GM12878 (cell line): ENCODE data around the gene EZH2. TPM values are rescaled to one million over a fixed set of nuclear protein-coding genes. Genes with fewer than 3 reads are reported as not detected.

Experiments
- ATAC-seq: fragments of 200-7000 bp; cut with Tn5 transposase; 3 replicates; pipeline ENCODE4 v1.9.1; 2020; ENCODE audit warnings: mild to moderate bottlenecking, moderate library complexity
- BruUV-seq: library from RNA; stranded (reverse); fragments of 400-500 nt; replicated peaks from 2 replicates; lab custom pipeline; 2021; lab: Mats Ljungman, UMichigan
- CTCF ChIA-PET: fragments of 300-600 bp; sonication (Branson Sonifier 250); formaldehyde crosslinking; extraction: SDS; loops from one replicate; lab custom pipeline; 2021; ENCODE audit warnings: inconsistent platforms; lab: Yijun Ruan, JAX
- POLR2A ChIA-PET: fragments of 350-600 bp; formaldehyde crosslinking; extraction: SDS; loops from one replicate; lab custom pipeline; 2021; ENCODE audit warnings: inconsistent platforms; lab: Charles Lee
- RAD21 ChIA-PET: fragments of 300-600 bp; sonication (Branson Sonifier 250); formaldehyde crosslinking; loops from one replicate; lab custom pipeline; 2023; ENCODE audit warnings: antibody characterized with exemption; ENCODE audit not compliant: unreplicated experiment; lab: Charles Lee
- SMC1A ChIA-PET: fragments of 300-600 bp; sonication (Branson Sonifier 250); formaldehyde crosslinking; loops from one replicate; lab custom pipeline; 2023; ENCODE audit not compliant: unreplicated experiment, uncharacterized antibody; lab: Charles Lee
- DNase-seq: peaks from one replicate; pipeline ENCODE4 v3.0.0-alpha.2; 2011; ENCODE audit warnings: low read depth, low spot score
- FAIRE-seq: peaks from 3 replicates; lab custom pipeline; 2011; peaks lifted over from hg19 to GRCh38; lab: Jason Lieb, UNC
- H2AFZ ChIP-seq: 2 replicates; pipeline ENCODE4 v1.6.0; 2011; ENCODE audit warnings: low read depth, low read length, control low read depth; ENCODE audit not compliant: control insufficient read depth
- H3K27ac ChIP-seq: 2 replicates; pipeline ENCODE4 v1.5.1; 2011; ENCODE audit warnings: control low read depth; ENCODE audit not compliant: control insufficient read depth, insufficient read depth
- H3K27me3 ChIP-seq, 2 experiments: replicated peaks in 1 of 2; 2 replicates each; pipeline versions ENCODE4 v1.6.0 to v1.6.1; 2011; ENCODE audit warnings: low read length in 1 of 2; ENCODE audit not compliant: control insufficient read depth in 2 of 2, insufficient read depth in 2 of 2
- H3K36me3 ChIP-seq, 2 experiments: 2 replicates each; pipeline ENCODE4 v1.5.1; 2011; ENCODE audit warnings: low read length in 1 of 2; ENCODE audit not compliant: control insufficient read depth in 2 of 2, insufficient read depth in 2 of 2
- H3K4me1 ChIP-seq: 2 replicates; pipeline ENCODE4 v1.6.1; 2011; ENCODE audit warnings: mild to moderate bottlenecking, low read length, moderate library complexity, mixed read lengths; ENCODE audit not compliant: control insufficient read depth, insufficient read depth
- H3K4me2 ChIP-seq: 2 replicates; pipeline ENCODE4 v1.6.0; 2011; ENCODE audit warnings: control low read depth; ENCODE audit not compliant: control insufficient read depth, insufficient read depth
- H3K4me3 ChIP-seq: fragments of 200-600 bp; sonication (generic); 2 replicates; pipeline ENCODE4 v1.5.1; 2016
- H3K79me2 ChIP-seq: 2 replicates; pipeline ENCODE4 v1.6.0; 2011; ENCODE audit warnings: low read length; ENCODE audit not compliant: control insufficient read depth, insufficient read depth
- H3K9ac ChIP-seq: 2 replicates; pipeline ENCODE4 v1.8.0; 2011; ENCODE audit warnings: low read length, control low read depth, mixed read lengths; ENCODE audit not compliant: control insufficient read depth, insufficient read depth
- H3K9me3 ChIP-seq: replicated peaks from 3 replicates; pipeline ENCODE4 v1.5.1; 2011; ENCODE audit warnings: mild to moderate bottlenecking, low read length; ENCODE audit not compliant: control insufficient read depth, insufficient read depth
- H4K20me1 ChIP-seq: 2 replicates; pipeline ENCODE4 v1.6.0; 2011; ENCODE audit not compliant: control insufficient read depth, insufficient read depth
- CREB1 ChIP-seq: IDR thresholded peaks from 2 replicates; pipeline ENCODE4 v1.6.1; 2012; ENCODE audit warnings: low read depth, mild to moderate bottlenecking, inconsistent platforms
- E2F8 ChIP-seq: fragments of 450-650 bp; IDR thresholded peaks from 2 replicates; pipeline ENCODE4 v1.6.1; 2018; ENCODE audit warnings: mild to moderate bottlenecking, low read depth, moderate library complexity; ENCODE audit not compliant: partially characterized antibody
- EGR1 ChIP-seq, 2 experiments: IDR thresholded peaks; 1 replicate in 1 of 2; 2 replicates in 1 of 2; pipeline ENCODE4 v1.6.1; 2011 to 2012; ENCODE audit warnings: low read depth in 2 of 2, low read length in 2 of 2, borderline replicate concordance in 1 of 2, mild to moderate bottlenecking in 1 of 2, moderate library complexity in 1 of 2
- FOS ChIP-seq: IDR thresholded peaks from 3 replicates; pipeline ENCODE4 v1.6.1; 2011; ENCODE audit warnings: borderline replicate concordance; ENCODE audit not compliant: insufficient read length; ENCODE audit errors: extremely low read depth
- POLR2AphosphoS5 ChIP-seq: IDR thresholded peaks from 2 replicates; pipeline ENCODE4 v1.6.1; 2011; ENCODE audit warnings: mild to moderate bottlenecking, low read length, inconsistent platforms
- RB1 ChIP-seq: fragments of 450-650 bp; formaldehyde crosslinking; IDR thresholded peaks from 2 replicates; pipeline ENCODE4 v1.6.1; 2017; ENCODE audit warnings: mild to moderate bottlenecking, borderline replicate concordance
- SMC3 ChIP-seq: IDR thresholded peaks from 2 replicates; pipeline ENCODE4 v1.6.1; 2011; ENCODE audit warnings: low read length, improper control_type of control experiment, borderline replicate concordance
- WGBS: methylation state at CpG from one replicate; pipeline ENCODE4 v1.1.6; 2016; ENCODE audit warnings: low lambda C conversion rate; ENCODE audit not compliant: insufficient replicate concordance, insufficient coverage; ENCODE audit errors: missing lambda C conversion rate; 5-methylcytosine and 5-hydroxymethylcytosine counted together
- in situ Hi-C: fragments of 300-500 bp; cut with MboI; formaldehyde crosslinking; loops from 9 replicates; pipeline ENCODE4 v1.14.3; 2018; ENCODE audit warnings: mixed read lengths
- intact Hi-C: fragments of 100-400 bp; cut with micrococcal nuclease; formaldehyde crosslinking; loops from one replicate; pipeline ENCODE4 v1.14.2; 2022; ENCODE audit not compliant: unreplicated experiment
- polyA plus RNA-seq, 11 experiments: library from polyadenylated mRNA; depleted of rRNA in 4 of 11; unstranded in 6 of 11; stranded (reverse) in 5 of 11; fragments of >200 nt; fragmentation: Nextera tagmentation in 4 of 11; fragmentation: Illumina TruSeq in 1 of 11; extraction: Ambion mirVana in 4 of 11; extraction: Trizol in 1 of 11; gene quantifications; 1 replicate in 1 of 11; 2 replicates in 10 of 11; pipeline versions ENCODE4 v1.2.1 to v1.2.3, GENCODE V29; 2011 to 2016; ENCODE audit warnings: inconsistent platforms in 2 of 11, missing spikeins in 2 of 11, low read depth in 1 of 11
- total RNA-seq, 4 experiments: library from RNA; depleted of rRNA in 3 of 4; stranded (reverse); fragments of >200 nt in 3 of 4; fragmentation: Illumina TruSeq in 1 of 4; extraction: Trizol in 1 of 4; gene quantifications; 2 replicates each; pipeline versions ENCODE4 v1.2.1 to v1.2.3, GENCODE V29; 2013 to 2021

EZH2 gene
- total and polyA plus RNA-seq, 10 of the 15 experiments (the other 5 are each of a cell fraction or from before 2014, with no cell fraction given): 19.4 to 69.6 (median 40.8) TPM

GRCh38 chr7:148783801-148784527 is 100.1 kb downstream of the EZH2 start:
- no peak for FAIRE-seq
- DNase-seq: no peak
- no peak overlapping the region for H3K4me3 ChIP-seq
- RAD21 ChIA-PET: interaction anchor here (1.0 kb wide), 1 partner anchor 14 kb away, joined by 3 read pairs; no protein-coding TSS in a partner anchor
- H3K4me1 ChIP-seq: no peaks in the 10 kb centered on the region
- no peak overlapping the region for H2AFZ ChIP-seq
- no peaks in the 10 kb centered on the region for H4K20me1 ChIP-seq
- peaks cover 10 to 21% of the 10 kb centered on the region in 2 experiments; a peak in 3 of 4 replicates for H3K36me3 ChIP-seq
- no peak overlapping the region for H3K4me2 ChIP-seq
- no peak overlapping the region for H3K27ac ChIP-seq
- H3K27me3 ChIP-seq: no peaks in the 10 kb centered on the region
- intact Hi-C loops (no loop called here), in situ Hi-C loops (no loop called here)
- POLR2A ChIA-PET: no interaction called here
- no peak overlapping the region for H3K9ac ChIP-seq
- ATAC-seq: no peak
- TF ChIP-seq SMC3 (no peak), E2F8 (no peak), RB1 (no peak), EGR1 (IDR thresholded peaks at IDR 0.05; ENCODE audit: borderline replicate concordance in 1 of 2, low read depth in 2 of 2, low read length in 2 of 2) (no peak), FOS (no peak), POLR2AphosphoS5 (no peak), CREB1 (no peak)
- SMC1A ChIA-PET: interaction anchor here (1.2 to 1.3 kb wide), 2 partner anchors 10 to 74 kb away, joined by 3 read pairs; no protein-coding TSS in a partner anchor
- 95% methylated on average over 15 of the region's 15 CpGs for WGBS
- no peaks in the 10 kb centered on the region for H3K79me2 ChIP-seq
- CTCF ChIA-PET: interaction anchor here (0.8 kb wide), 1 partner anchor 9 kb away, joined by 3 read pairs; no protein-coding TSS in a partner anchor
- H3K9me3 ChIP-seq: no peaks in the 10 kb centered on the region
- BruUV-seq: no TSS peak
